ENCODE data around the gene TAPBPL.
A peak's percentile ranks its signal among the peaks of the same experiment; 100 is the strongest.

Gene TAPBPL

GRCh38 chr12:6435961-6436715 is 15.7 kb upstream of the TAPBPL start:
- DNase-seq (ENCODE audit: low spot score): no peak

DNA sequence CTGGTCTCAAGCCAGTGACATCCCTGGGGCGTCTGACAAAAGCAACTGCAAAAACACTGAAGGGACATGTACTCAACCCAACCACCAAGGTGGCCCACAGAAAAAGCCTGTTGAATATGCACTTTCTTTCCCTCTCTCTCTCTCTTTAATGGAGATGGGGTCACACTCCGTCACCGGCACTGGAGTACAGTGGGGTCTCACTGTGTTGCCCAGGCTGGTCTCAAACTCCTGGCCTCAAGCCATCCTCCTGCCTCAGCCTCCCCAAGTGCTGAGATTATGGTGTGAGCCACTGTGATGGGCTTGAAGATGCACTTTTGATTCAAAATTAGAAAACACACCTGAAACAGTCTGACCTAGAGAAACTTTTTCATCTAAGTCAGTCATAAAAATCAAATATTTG is 14.3 kb upstream of the TAPBPL start:
- DNase-seq (ENCODE audit: low spot score): no peak

- DNase-seq (ENCODE audit: low spot score): no peak
Observed at GRCh38 chr12:6438345-6438744, 13.5 kb upstream of the TAPBPL start.

- DNase-seq (ENCODE audit: low spot score): no peak
Observed at GRCh38 chr12:6440391-6440790, 11.5 kb upstream of the TAPBPL start.

GRCh38 chr12:6442836-6443235 is 9.0 kb upstream of the TAPBPL start:
- DNase-seq (ENCODE audit: low spot score): no peak

DNA sequence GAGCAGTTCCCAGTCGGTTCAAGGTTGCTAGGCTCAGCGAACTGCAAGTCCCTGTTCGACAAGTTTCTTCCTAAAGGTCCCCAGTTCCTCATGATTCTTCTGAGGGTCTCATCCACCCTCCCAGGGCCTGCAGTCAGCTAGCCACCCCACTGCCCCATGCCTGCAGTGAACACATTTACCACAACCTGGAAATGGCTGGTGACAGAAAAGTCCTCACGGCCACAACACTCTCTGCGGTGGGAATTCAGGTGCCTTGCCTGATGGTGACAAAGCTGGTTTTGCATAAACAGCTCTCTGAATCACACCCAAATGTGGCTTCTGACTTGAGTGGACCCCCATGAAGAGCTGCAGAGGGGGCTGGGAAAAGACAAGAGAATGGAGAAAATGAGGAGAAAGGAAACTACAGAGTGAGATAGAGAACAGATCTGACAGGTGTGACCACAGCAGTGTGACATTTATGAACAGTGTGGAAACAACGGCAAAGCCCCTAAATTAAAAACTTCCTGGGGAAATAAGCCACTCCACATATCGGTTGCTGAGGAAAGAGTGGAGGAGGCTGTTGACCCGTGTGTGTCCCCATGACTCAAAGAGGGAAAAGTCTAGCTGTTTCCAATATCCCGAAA is 8.4 kb upstream of the TAPBPL start:
- no peak for DNase-seq (ENCODE audit: low spot score)

DNA sequence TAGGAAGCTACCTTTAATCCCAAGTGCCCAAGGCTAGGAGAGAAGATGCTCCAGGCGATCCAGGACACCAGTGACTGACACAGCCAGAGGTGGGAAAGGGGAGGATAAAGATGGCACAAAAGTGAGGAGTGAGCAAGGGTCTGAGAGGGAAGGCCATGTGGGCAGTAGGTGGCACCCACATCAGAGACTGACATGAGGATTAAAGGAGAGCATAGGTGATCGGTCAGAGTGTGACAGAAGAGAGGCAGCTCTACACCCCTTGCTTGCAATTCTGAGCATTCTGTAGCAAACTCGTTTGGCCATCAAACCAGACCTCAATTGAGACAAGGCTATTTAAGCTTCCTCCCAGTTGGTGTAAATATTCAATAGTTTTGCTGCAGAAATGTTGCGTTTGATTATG is 7.8 kb upstream of the TAPBPL start:
- no peak for DNase-seq (ENCODE audit: low spot score)

DNA sequence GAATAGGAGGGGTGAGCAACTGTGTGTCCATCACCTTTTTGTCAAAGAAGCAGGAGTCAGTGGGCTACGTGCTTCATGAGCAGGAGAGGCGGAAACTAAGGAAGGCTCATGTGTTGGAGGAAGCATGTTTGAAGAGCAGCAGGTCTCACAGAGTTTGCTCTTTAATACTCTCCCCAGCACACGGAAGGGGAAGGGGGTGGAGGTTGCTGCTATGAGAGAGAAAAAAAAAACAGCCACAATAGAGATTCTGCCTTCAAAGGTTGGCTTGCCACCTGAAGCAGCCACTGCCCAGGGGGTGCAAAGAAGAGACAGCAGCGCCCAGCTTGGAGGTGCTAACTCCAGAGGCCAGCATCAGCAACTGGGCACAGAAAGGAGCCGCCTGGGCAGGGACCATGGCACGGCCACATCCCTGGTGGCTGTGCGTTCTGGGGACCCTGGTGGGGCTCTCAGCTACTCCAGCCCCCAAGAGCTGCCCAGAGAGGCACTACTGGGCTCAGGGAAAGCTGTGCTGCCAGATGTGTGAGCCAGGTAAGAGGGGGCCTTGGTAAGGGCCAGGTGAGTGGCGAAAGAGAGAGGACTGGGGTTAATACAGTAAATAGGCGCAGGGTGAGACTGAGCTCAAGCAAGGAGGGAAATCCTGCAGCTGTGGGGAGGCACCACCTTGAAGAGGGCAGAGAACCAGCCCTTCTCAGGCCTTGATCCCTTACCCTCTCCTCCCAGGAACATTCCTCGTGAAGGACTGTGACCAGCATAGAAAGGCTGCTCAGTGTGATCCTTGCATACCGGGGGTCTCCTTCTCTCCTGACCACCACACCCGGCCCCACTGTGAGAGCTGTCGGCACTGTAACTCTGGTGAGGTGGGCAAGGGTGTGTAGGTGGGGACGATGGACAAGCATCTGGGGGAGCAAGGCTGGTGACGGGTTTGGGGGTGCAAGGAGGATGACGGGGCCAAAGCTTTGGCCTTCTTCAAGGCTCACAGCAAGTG is 6.8 kb upstream of the TAPBPL start, which contains the start of gene CD27:
TSS of gene CD27 (plus strand) at position 252 of the 985 bp plus-strand sequence. CDS start at position 393, 141 bp downstream.
- DNase-seq (ENCODE audit: low spot score): no peak

GRCh38 chr12:6450091-6450868 is 1.6 kb upstream of the TAPBPL start:
- DNase-seq (ENCODE audit: low spot score): no peak

GRCh38 chr12:6450869-6451347 is 934 bp upstream of the TAPBPL start:
- peak; percentile 76 for DNase-seq (ENCODE audit: low spot score)

DNA sequence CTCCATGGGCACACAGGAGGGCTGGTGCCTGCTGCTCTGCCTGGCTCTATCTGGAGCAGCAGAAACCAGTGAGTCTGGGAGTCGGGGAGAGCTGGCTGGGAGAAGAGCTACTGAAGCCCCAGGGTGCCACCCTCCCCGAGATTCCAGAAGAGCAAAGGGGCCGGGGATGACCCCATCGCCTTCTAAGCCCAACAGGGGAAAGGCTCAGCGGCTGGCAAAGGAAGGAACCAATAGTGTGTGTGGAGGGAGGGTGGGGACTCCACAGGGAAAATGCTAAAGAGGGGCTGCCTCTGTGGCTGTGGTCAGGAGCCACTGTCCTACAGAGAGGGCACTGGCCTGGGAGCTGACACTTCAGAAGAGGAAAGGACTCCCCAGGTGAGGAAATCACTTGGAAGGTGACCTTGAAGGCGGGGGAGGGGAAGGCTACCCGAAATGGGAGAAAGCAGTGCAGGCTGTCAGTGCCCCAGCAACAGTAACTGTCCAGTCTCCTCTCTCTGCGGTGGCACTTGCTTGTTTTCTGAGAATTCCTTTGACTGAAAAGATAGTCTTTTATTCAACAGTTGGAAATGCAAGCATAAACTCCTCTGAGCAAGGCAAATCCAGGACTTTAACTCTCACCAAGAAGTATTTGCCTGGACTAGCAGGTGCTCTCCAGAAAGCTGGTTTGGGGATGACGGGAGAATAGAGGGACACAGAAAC is 552 bp downstream of the TAPBPL start:
- DNase-seq (ENCODE audit: low spot score): no peak

DNA sequence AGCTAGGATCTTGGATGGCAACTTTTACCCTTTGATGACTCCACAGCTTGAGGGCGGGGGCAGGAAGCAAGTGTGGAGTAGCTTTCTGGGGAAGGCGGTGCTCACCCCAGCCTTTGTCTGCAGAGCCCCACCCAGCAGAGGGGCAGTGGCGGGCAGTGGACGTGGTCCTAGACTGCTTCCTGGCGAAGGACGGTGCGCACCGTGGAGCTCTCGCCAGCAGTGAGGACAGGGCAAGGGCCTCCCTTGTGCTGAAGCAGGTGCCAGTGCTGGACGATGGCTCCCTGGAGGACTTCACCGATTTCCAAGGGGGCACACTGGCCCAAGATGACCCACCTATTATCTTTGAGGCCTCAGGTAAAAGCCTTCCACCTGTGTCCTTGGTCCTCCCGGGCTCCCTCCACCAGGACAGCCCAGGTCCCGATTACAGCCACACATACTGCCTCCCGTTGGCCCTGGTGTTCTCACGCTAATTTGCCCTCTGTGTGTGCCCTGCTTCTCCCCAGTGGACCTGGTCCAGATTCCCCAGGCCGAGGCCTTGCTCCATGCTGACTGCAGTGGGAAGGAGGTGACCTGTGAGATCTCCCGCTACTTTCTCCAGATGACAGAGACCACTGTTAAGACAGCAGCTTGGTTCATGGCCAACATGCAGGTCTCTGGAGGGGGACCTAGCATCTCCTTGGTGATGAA is 1.2 kb downstream of the TAPBPL start:
- no peak for DNase-seq (ENCODE audit: low spot score)

GRCh38 chr12:6457220-6457945 is 5.5 kb downstream of the TAPBPL start:
- no peak for DNase-seq (ENCODE audit: low spot score)

DNA sequence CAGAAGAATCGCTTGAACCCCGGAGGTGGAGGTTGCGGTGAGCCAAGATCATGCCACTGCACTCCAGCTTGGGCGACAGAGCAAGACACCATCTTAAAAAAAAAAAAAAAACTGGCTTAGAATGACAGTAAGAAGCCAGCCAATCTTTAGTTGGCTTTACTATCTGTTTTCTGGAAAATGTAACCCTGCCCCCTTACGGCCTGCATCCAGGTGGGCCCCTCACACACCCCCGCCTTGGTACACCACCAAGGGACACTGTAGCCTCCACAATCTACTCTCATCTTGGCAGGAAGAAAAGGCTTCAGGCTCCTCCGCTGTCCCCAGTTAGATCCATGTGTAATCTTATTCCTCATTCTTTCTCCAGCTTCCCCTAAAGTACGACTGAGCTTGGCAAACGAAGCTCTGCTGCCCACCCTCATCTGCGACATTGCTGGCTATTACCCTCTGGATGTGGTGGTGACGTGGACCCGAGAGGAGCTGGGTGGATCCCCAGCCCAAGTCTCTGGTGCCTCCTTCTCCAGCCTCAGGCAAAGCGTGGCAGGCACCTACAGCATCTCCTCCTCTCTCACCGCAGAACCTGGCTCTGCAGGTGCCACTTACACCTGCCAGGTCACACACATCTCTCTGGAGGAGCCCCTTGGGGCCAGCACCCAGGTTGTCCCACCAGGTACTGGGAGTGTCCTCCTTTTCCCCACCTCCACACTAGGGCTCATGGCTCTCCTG is 6.6 kb downstream of the TAPBPL start:
- DNase-seq (ENCODE audit: low spot score): no peak

DNA sequence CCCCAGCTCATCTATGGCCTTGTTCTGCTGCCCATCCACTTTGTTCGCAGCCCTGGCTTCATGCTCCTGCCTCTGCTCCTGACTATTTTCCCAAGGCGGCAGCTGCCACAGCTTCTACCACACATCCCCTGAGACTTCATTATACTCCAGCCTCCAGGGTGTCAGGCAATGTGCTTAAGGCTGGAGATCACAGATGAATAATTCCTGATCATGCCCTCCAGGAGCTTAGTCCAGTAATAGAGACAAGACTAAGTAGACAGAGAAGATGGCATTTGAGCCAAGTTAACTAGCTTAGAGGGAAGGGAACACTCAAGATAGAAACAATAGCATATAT is 7.1 kb downstream of the TAPBPL start:
- no peak for DNase-seq (ENCODE audit: low spot score)

GRCh38 chr12:6460751-6461371 is 9.0 kb downstream of the TAPBPL start:
- DNase-seq (ENCODE audit: low spot score): no peak

DNA sequence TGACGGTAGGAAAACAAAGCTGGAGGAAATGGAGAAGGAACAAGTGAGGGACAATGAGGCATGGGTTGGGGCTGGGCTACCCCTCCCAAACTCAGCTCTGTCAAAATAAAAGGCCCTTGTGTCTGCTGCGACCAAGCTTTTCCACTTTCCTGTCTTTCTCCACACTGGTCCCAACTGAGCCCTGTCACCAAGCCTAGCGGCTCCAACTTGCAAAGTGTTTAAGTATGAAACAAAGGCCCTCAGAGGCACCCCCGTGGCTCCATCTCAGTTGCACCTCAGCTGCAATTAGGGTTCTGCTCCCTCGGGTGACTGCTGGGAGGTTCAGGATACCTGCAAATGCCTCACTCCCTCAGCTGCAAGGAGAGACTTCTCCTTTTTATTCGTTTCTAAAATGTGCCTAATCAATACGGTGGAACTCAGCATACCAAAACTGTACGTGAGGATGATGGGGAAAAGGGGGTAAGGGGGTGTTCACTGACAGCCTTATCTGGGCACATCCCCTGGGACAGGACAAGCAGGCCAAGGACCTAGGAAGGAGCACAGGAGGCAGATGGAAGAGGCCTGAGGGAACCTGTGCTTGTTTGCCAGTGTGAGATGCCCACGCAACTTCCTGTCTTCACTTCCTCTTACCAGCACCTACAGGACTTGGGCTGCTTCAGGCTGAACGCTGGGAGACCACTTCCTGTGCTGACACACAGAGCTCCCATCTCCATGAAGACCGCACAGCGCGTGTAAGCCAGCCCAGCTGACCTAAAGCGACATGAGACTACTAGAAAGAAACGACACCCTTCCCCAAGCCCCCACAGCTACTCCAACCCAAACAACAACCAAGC is 9.8 kb downstream of the TAPBPL start:
- DNase-seq (ENCODE audit: low spot score): no peak
